HepG2 (cell line): ENCODE results near the gene SLC45A2. TPM values are rescaled to one million over a fixed set of nuclear protein-coding genes. Genes with fewer than 3 reads are reported as not detected.

Experiments used
- ATAC-seq: fragments of 200-7000 bp; cut with Tn5 transposase; 3 replicates; pipeline ENCODE4 v1.9.1; 2020; ENCODE audit warnings: mild to moderate bottlenecking, moderate library complexity
- BruUV-seq: library from RNA; stranded (reverse); fragments of 400-500 nt; replicated peaks from 2 replicates; lab custom pipeline; 2021; lab: Mats Ljungman, UMichigan
- CTCF ChIA-PET: fragments of 300-600 bp; formaldehyde crosslinking; extraction: SDS; loops from one replicate; lab custom pipeline; 2021; ENCODE audit warnings: low total read pairs, inconsistent platforms, low intra/inter-chr PET ratio; lab: Yijun Ruan, JAX
- POLR2A ChIA-PET: fragments of 350-600 bp; sonication (Branson Sonifier 250); formaldehyde crosslinking; loops from one replicate; lab custom pipeline; 2020; ENCODE audit warnings: antibody characterized with exemption, inconsistent platforms; lab: Yijun Ruan, JAX
- DNase-seq: peaks from one replicate; pipeline ENCODE4 v3.0.0-alpha.2; 2015; ENCODE audit warnings: low spot score
- FAIRE-seq: peaks from 3 replicates; lab custom pipeline; 2011; peaks lifted over from hg19 to GRCh38; lab: Jason Lieb, UNC
- H2AFZ ChIP-seq: one replicate; pipeline ENCODE4 v1.6.1; 2011; ENCODE audit warnings: low read length, inconsistent platforms
- H3K27ac ChIP-seq: fragments of 300-600 bp; 3 replicates; pipeline ENCODE4 v1.8.0; 2011; ENCODE audit warnings: mixed run types, mild to moderate bottlenecking, mixed read lengths, low read length, inconsistent platforms; ENCODE audit not compliant: insufficient read depth; ENCODE audit errors: extremely low read length
- H3K27me3 ChIP-seq, 2 experiments: fragments of 200-600 bp in 1 of 2; 2 replicates in 1 of 2; 3 replicates in 1 of 2; pipeline versions ENCODE4 v1.6.0 to v1.8.0; 2011; ENCODE audit warnings: low read length in 2 of 2, mild to moderate bottlenecking in 2 of 2, moderate library complexity in 2 of 2, inconsistent platforms in 1 of 2; ENCODE audit not compliant: insufficient read depth in 2 of 2, control insufficient read depth in 1 of 2
- H3K36me3 ChIP-seq, 2 experiments: fragments of 200-600 bp in 1 of 2; replicated peaks in 1 of 2; 2 replicates in 1 of 2; 3 replicates in 1 of 2; pipeline versions ENCODE4 v1.5.1 to v1.8.0; 2011; ENCODE audit warnings: low read length in 2 of 2, inconsistent platforms in 1 of 2; ENCODE audit not compliant: insufficient read depth in 2 of 2, control insufficient read depth in 1 of 2
- H3K4me1 ChIP-seq: 2 replicates; pipeline ENCODE4 v1.5.1; 2012; ENCODE audit warnings: low read length, inconsistent platforms; ENCODE audit not compliant: insufficient read depth
- H3K4me2 ChIP-seq: 2 replicates; pipeline ENCODE4 v1.6.0; 2011; ENCODE audit warnings: low read depth, low read length, inconsistent platforms
- H3K4me3 ChIP-seq, 3 experiments: fragments of 200-600 bp in 1 of 3; sonication (generic), shearing (Covaris generic) in 1 of 3; replicated peaks in 1 of 3; 2 replicates each; pipeline ENCODE4 v1.5.1; 2011 to 2016; ENCODE audit warnings: low read length in 3 of 3, inconsistent platforms in 2 of 3, low read depth in 2 of 3, mild to moderate bottlenecking in 2 of 3, control low read depth in 1 of 3, mixed read lengths in 1 of 3; ENCODE audit not compliant: insufficient read depth in 1 of 3
- H3K79me2 ChIP-seq: one replicate; pipeline ENCODE4 v1.6.1; 2011; ENCODE audit warnings: low read length, inconsistent platforms; ENCODE audit not compliant: insufficient read depth
- H3K9ac ChIP-seq: 2 replicates; pipeline ENCODE4 v1.6.0; 2011; ENCODE audit warnings: mild to moderate bottlenecking, low read depth, low read length, inconsistent platforms; ENCODE audit not compliant: insufficient read depth
- H3K9me3 ChIP-seq: 2 replicates; pipeline ENCODE4 v1.5.1; 2012; ENCODE audit warnings: mild to moderate bottlenecking, low read length
- H4K20me1 ChIP-seq: 2 replicates; pipeline ENCODE4 v1.6.0; 2011; ENCODE audit warnings: inconsistent platforms, mild to moderate bottlenecking, low read length, moderate library complexity; ENCODE audit not compliant: insufficient read depth
- ETV5 ChIP-seq: IDR thresholded peaks from 2 replicates; pipeline ENCODE4 v1.6.1; 2018; ENCODE audit warnings: missing biosample characterization, missing genetic modification reagents, inconsistent platforms, borderline replicate concordance
- HDAC6 ChIP-seq: fragments of 200-600 bp; sonication (generic); IDR thresholded peaks from 2 replicates; pipeline ENCODE4 v1.7.0; 2017; ENCODE audit warnings: mild to moderate bottlenecking, antibody characterized with exemption, low read length, low read depth
- NFIC ChIP-seq: IDR thresholded peaks from 2 replicates; pipeline ENCODE4 v1.6.1; 2012; ENCODE audit warnings: mild to moderate bottlenecking, low read length, inconsistent platforms
- NR3C1 ChIP-seq: sonication (generic); formaldehyde crosslinking; IDR thresholded peaks from 2 replicates; pipeline ENCODE4 v1.4.0; 2020; ENCODE audit warnings: missing genetic modification reagents
- RCOR2 ChIP-seq: IDR thresholded peaks from 2 replicates; pipeline ENCODE4 v1.6.1; 2016; ENCODE audit warnings: missing biosample characterization, missing genetic modification reagents
- RXRB ChIP-seq: IDR thresholded peaks from 2 replicates; pipeline ENCODE4 v1.6.1; 2016; ENCODE audit warnings: borderline replicate concordance, missing genetic modification reagents, missing compliant biosample characterization
- TCF7L2 ChIP-seq: IDR thresholded peaks from 2 replicates; pipeline ENCODE4 v1.6.1; 2011; ENCODE audit warnings: mild to moderate bottlenecking, low read depth, low read length, moderate library complexity
- ZKSCAN1 ChIP-seq: fragments of 150-350 bp; IDR thresholded peaks from 2 replicates; pipeline ENCODE4 v1.6.1; 2014; ENCODE audit warnings: low read length
- ZNF367 ChIP-seq: sonication (generic); formaldehyde crosslinking; IDR thresholded peaks from 2 replicates; pipeline ENCODE4 v1.4.0; 2020; ENCODE audit warnings: missing genetic modification reagents, borderline replicate concordance
- ZNF496 ChIP-seq: sonication (generic); formaldehyde crosslinking; IDR thresholded peaks from 2 replicates; pipeline ENCODE4 v1.8.1; 2023; ENCODE audit warnings: mild to moderate bottlenecking, moderate library complexity, missing genetic modification reagents; ENCODE audit not compliant: insufficient replicate concordance
- ZNF550 ChIP-seq: sonication (generic); formaldehyde crosslinking; IDR thresholded peaks from 2 replicates; pipeline ENCODE4 v1.4.0; 2020; ENCODE audit warnings: mild to moderate bottlenecking, missing genetic modification reagents, borderline replicate concordance
- ZNF589 ChIP-seq: sonication (generic); formaldehyde crosslinking; conservative IDR thresholded peaks from 2 replicates; pipeline ENCODE4 v1.8.0; 2022; ENCODE audit warnings: mild to moderate bottlenecking, moderate library complexity, missing genetic modification reagents
- WGBS: methylation state at CpG from one replicate; pipeline ENCODE4 v1.1.6; 2017; ENCODE audit warnings: low lambda C conversion rate; 5-methylcytosine and 5-hydroxymethylcytosine counted together
- in situ Hi-C: cut with HindIII; loops from 2 replicates; pipeline ENCODE4 v1.10.0; 2017; ENCODE audit warnings: low pct_unique_long_range_greater_than_20kb; ENCODE audit not compliant: extremely low pct_ligation_motif_present
- intact Hi-C: fragments of 100-400 bp; cut with micrococcal nuclease; formaldehyde crosslinking; loops from one replicate; pipeline ENCODE4 v1.10.0; 2022; ENCODE audit not compliant: unreplicated experiment
- polyA plus RNA-seq, 8 experiments: library from polyadenylated mRNA; depleted of rRNA in 3 of 8; stranded (reverse) in 7 of 8; unstranded in 1 of 8; fragments of >200 nt; fragmentation: Illumina TruSeq in 4 of 8; extraction: Trizol in 4 of 8; gene quantifications; 2 replicates each; pipeline versions ENCODE4 v1.2.1 to v1.2.3, GENCODE V29; 2011 to 2016; ENCODE audit warnings: low read depth in 4 of 8, missing spikeins in 1 of 8, mixed read lengths in 1 of 8; ENCODE audit not compliant: insufficient read depth in 1 of 8
- total RNA-seq, 5 experiments: library from RNA; depleted of rRNA; stranded (reverse); fragments of >200 nt; fragmentation: Illumina TruSeq; extraction: Trizol; gene quantifications; 2 replicates each; pipeline ENCODE4 v1.2.3, GENCODE V29; 2016; ENCODE audit warnings: low read depth in 1 of 5
- TF ChIP-seq, protein P1 (sequence below): sonication (generic); formaldehyde crosslinking; IDR thresholded peaks from 2 replicates; pipeline ENCODE4 v1.8.1; 2023; ENCODE audit warnings: mild to moderate bottlenecking, missing genetic modification reagents
- TF ChIP-seq, protein P2 (sequence below): fragments of 450-650 bp; IDR thresholded peaks from 2 replicates; pipeline ENCODE4 v1.6.1; 2017; ENCODE audit warnings: mild to moderate bottlenecking
- TF ChIP-seq, protein P3 (sequence below): sonication (generic); formaldehyde crosslinking; IDR thresholded peaks from 2 replicates; pipeline ENCODE4 v1.4.0; 2020; ENCODE audit warnings: missing genetic modification reagents
- TF ChIP-seq, protein P4 (sequence below): sonication (generic); formaldehyde crosslinking; IDR thresholded peaks from 2 replicates; pipeline ENCODE4 v1.4.0; 2020; ENCODE audit warnings: missing genetic modification reagents
- TF ChIP-seq, protein P5 (sequence below): sonication (generic); formaldehyde crosslinking; IDR thresholded peaks from 2 replicates; pipeline ENCODE4 v1.4.0; 2020; ENCODE audit warnings: low read depth, mild to moderate bottlenecking, missing genetic modification reagents

Gene SLC45A2
- total and polyA plus RNA-seq, 2 of the 13 experiments (the other 11 are each of a cell fraction or from before 2014, with no cell fraction given) = 0.22 to 0.24 TPM

DNA sequence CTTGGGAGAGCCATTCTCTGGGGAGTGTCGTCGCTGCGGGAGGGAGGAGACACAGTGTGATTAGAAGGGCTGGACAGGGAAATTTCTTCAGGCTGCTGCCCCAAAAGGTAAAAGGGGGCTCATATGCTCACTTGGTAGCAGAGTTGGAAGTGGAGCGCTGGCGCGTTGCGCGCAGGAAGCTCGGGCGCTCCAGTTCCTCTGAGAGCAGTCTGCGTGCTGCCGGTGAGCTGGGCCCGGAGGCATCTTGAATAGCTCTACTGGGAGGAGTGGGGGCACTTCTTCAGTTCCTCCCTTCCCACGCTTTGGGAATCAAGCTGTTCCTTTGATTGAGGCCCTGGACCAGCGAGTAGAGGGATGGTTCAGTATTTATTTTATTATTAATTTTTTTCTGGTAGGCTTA lies 45.6 kb downstream of the SLC45A2 start (continued):
- TF ChIP-seq, protein P1, sequence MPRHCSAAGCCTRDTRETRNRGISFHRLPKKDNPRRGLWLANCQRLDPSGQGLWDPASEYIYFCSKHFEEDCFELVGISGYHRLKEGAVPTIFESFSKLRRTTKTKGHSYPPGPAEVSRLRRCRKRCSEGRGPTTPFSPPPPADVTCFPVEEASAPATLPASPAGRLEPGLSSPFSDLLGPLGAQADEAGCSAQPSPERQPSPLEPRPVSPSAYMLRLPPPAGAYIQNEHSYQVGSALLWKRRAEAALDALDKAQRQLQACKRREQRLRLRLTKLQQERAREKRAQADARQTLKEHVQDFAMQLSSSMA (CRISPR knock-in tag) = no peak
- TF ChIP-seq ETV5 (CRISPR knock-in tag) = no peak
- no peak for TF ChIP-seq RXRB
- TF ChIP-seq, protein P2, sequence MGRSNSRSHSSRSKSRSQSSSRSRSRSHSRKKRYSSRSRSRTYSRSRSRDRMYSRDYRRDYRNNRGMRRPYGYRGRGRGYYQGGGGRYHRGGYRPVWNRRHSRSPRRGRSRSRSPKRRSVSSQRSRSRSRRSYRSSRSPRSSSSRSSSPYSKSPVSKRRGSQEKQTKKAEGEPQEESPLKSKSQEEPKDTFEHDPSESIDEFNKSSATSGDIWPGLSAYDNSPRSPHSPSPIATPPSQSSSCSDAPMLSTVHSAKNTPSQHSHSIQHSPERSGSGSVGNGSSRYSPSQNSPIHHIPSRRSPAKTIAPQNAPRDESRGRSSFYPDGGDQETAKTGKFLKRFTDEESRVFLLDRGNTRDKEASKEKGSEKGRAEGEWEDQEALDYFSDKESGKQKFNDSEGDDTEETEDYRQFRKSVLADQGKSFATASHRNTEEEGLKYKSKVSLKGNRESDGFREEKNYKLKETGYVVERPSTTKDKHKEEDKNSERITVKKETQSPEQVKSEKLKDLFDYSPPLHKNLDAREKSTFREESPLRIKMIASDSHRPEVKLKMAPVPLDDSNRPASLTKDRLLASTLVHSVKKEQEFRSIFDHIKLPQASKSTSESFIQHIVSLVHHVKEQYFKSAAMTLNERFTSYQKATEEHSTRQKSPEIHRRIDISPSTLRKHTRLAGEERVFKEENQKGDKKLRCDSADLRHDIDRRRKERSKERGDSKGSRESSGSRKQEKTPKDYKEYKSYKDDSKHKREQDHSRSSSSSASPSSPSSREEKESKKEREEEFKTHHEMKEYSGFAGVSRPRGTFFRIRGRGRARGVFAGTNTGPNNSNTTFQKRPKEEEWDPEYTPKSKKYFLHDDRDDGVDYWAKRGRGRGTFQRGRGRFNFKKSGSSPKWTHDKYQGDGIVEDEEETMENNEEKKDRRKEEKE = no peak
- no peak for TF ChIP-seq HDAC6

DNA sequence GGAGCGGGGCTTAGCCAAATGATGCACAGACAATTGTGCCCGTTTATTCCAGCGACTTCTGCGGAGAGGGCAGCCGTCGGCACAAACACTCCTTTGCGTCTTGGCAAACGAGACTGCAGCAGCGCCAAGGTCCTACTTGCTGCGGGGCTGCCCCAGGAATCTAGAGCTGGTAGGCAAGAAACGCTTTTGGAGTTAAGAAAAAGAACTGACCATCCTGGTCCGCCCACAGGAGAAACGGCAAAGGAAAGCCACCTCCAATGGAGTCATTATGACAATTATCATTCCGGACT lies 46.0 kb downstream of the SLC45A2 start:
- no peak for FAIRE-seq
- no peak overlapping the region for H2AFZ ChIP-seq
- no peak for ATAC-seq
- in situ Hi-C loops = loop anchor here (5.0 to 10.0 kb wide), 2 partner anchors 354 to 501 kb away; no protein-coding TSS in a partner anchor
- no peaks in the 10 kb centered on the region for H3K4me1 ChIP-seq
- H3K4me2 ChIP-seq = no peak overlapping the region
- H3K27me3 ChIP-seq = peaks cover 1 to 15% of the 10 kb centered on the region in 2 experiments; a peak in 3 of 5 replicates
- no peaks in the 10 kb centered on the region for H3K79me2 ChIP-seq
- DNase-seq = no peak
- no peak overlapping the region for H3K9ac ChIP-seq
- WGBS = 32% methylated on average over 13 of the region's 14 CpGs
- H4K20me1 ChIP-seq = no peaks in the 10 kb centered on the region
- no peak overlapping the region for H3K27ac ChIP-seq
- H3K36me3 ChIP-seq = no peaks in the 10 kb centered on the region
- POLR2A ChIA-PET = no interaction called here
- TF ChIP-seq, protein P3, sequence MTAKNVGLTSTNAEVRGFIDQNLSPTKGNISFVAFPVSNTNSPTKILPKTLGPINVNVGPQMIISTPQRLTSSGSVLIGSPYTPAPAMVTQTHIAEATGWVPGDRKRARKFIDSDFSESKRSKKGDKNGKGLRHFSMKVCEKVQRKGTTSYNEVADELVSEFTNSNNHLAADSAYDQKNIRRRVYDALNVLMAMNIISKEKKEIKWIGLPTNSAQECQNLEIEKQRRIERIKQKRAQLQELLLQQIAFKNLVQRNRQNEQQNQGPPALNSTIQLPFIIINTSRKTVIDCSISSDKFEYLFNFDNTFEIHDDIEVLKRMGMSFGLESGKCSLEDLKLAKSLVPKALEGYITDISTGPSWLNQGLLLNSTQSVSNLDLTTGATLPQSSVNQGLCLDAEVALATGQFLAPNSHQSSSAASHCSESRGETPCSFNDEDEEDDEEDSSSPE (CRISPR knock-in tag) = no peak
- TF ChIP-seq ZNF496 (CRISPR knock-in tag) (no peak), ZNF589 (CRISPR knock-in tag) (no peak), NR3C1 (CRISPR knock-in tag) (no peak), TCF7L2 (no peak), NFIC (no peak), RCOR2 (no peak), ZNF550 (CRISPR knock-in tag) (no peak), ZNF367 (CRISPR knock-in tag) (no peak), ETV5 (CRISPR knock-in tag) (no peak), RXRB (no peak), ZKSCAN1 (no peak)
- TF ChIP-seq, protein P4, sequence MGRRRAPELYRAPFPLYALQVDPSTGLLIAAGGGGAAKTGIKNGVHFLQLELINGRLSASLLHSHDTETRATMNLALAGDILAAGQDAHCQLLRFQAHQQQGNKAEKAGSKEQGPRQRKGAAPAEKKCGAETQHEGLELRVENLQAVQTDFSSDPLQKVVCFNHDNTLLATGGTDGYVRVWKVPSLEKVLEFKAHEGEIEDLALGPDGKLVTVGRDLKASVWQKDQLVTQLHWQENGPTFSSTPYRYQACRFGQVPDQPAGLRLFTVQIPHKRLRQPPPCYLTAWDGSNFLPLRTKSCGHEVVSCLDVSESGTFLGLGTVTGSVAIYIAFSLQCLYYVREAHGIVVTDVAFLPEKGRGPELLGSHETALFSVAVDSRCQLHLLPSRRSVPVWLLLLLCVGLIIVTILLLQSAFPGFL (CRISPR knock-in tag) = no peak
- TF ChIP-seq, protein P5, sequence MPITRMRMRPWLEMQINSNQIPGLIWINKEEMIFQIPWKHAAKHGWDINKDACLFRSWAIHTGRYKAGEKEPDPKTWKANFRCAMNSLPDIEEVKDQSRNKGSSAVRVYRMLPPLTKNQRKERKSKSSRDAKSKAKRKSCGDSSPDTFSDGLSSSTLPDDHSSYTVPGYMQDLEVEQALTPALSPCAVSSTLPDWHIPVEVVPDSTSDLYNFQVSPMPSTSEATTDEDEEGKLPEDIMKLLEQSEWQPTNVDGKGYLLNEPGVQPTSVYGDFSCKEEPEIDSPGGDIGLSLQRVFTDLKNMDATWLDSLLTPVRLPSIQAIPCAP = no peak
- TF ChIP-seq, all 625 proteins: peak for 0
- BruUV-seq = no TSS peak
- intact Hi-C loops = loop anchor here (10.0 kb wide), 1 partner anchor 124 kb away; no protein-coding TSS in a partner anchor
- no peaks in the 10 kb centered on the region for H3K9me3 ChIP-seq
- CTCF ChIA-PET = no interaction called here
- no peak overlapping the region for H3K4me3 ChIP-seq
